H9 (cell line): ENCODE results near the gene TBL2. TPM values are rescaled to one million over a fixed set of nuclear protein-coding genes. Genes with fewer than 3 reads are reported as not detected.

Experiments
- DNase-seq: peaks from one replicate; pipeline ENCODE4 v3.0.0-alpha.2; 2017
- H2AFZ ChIP-seq: one replicate; pipeline ENCODE4 v1.6.1; 2013; ENCODE audit warnings: mild to moderate bottlenecking, low read length, control low read depth, moderate library complexity
- H2AK5ac ChIP-seq: 2 replicates; pipeline ENCODE4 v1.6.1; 2013; ENCODE audit warnings: low read length, control low read depth, mixed read lengths; ENCODE audit not compliant: insufficient read length
- H2BK120ac ChIP-seq: one replicate; pipeline ENCODE4 v1.6.1; 2013; ENCODE audit warnings: low read depth, mild to moderate bottlenecking, low read length, control low read depth, inconsistent platforms; ENCODE audit not compliant: poor library complexity, severe bottlenecking
- H2BK12ac ChIP-seq: 2 replicates; pipeline ENCODE4 v1.6.1; 2013; ENCODE audit warnings: low read length, control low read depth, mixed read lengths, low read depth; ENCODE audit not compliant: insufficient read length
- H2BK15ac ChIP-seq: 2 replicates; pipeline ENCODE4 v1.6.1; 2013; ENCODE audit warnings: low read depth, low read length, control low read depth
- H2BK20ac ChIP-seq: one replicate; pipeline ENCODE4 v1.6.1; 2013; ENCODE audit warnings: low read depth, mild to moderate bottlenecking, low read length, control low read depth, inconsistent platforms; ENCODE audit not compliant: poor library complexity, severe bottlenecking
- H2BK5ac ChIP-seq: 2 replicates; pipeline ENCODE4 v1.6.1; 2013; ENCODE audit warnings: low read length, control low read depth, mixed read lengths; ENCODE audit not compliant: insufficient read length
- H3K14ac ChIP-seq: 2 replicates; pipeline ENCODE4 v1.6.1; 2013; ENCODE audit warnings: low read length, control low read depth; ENCODE audit not compliant: insufficient read depth
- H3K18ac ChIP-seq: 2 replicates; pipeline ENCODE4 v1.6.1; 2013; ENCODE audit warnings: low read depth, mild to moderate bottlenecking, mixed read lengths, low read length, control low read depth; ENCODE audit not compliant: insufficient read length
- H3K23ac ChIP-seq: 2 replicates; pipeline ENCODE4 v1.6.1; 2013; ENCODE audit warnings: low read length, control low read depth, mixed read lengths, low read depth; ENCODE audit not compliant: insufficient read length
- H3K23me2 ChIP-seq: 2 replicates; pipeline ENCODE4 v1.6.1; 2013; ENCODE audit warnings: low read depth, mild to moderate bottlenecking, mixed read lengths, low read length, control low read depth; ENCODE audit not compliant: insufficient read length, poor library complexity, severe bottlenecking
- H3K27ac ChIP-seq: 2 replicates; pipeline ENCODE4 v1.5.1; 2013; ENCODE audit warnings: low read length, control low read depth, mixed read lengths, low read depth; ENCODE audit not compliant: insufficient read length
- H3K27me3 ChIP-seq: 2 replicates; pipeline ENCODE4 v1.6.1; 2013; ENCODE audit warnings: low read length, control low read depth, inconsistent platforms; ENCODE audit not compliant: insufficient read depth
- H3K4ac ChIP-seq: 2 replicates; pipeline ENCODE4 v1.6.1; 2013; ENCODE audit warnings: low read depth, mild to moderate bottlenecking, control low read depth, inconsistent platforms, low read length, moderate library complexity
- H3K4me1 ChIP-seq: 2 replicates; pipeline ENCODE4 v1.6.1; 2013; ENCODE audit warnings: low read length, control low read depth, inconsistent platforms; ENCODE audit not compliant: insufficient read depth
- H3K4me2 ChIP-seq: 2 replicates; pipeline ENCODE4 v1.6.1; 2013; ENCODE audit warnings: low read length, control low read depth, mixed read lengths; ENCODE audit not compliant: insufficient read length, insufficient read depth
- H3K56ac ChIP-seq: 2 replicates; pipeline ENCODE4 v1.6.1; 2013; ENCODE audit warnings: low read depth, mild to moderate bottlenecking, mixed read lengths, low read length, control low read depth; ENCODE audit not compliant: insufficient read length
- H3K79me1 ChIP-seq: 2 replicates; pipeline ENCODE4 v1.6.1; 2013; ENCODE audit warnings: low read depth, mild to moderate bottlenecking, moderate library complexity, low read length, control low read depth, inconsistent platforms; ENCODE audit not compliant: insufficient read depth, poor library complexity, severe bottlenecking
- H3K79me2 ChIP-seq: 2 replicates; pipeline ENCODE4 v1.6.1; 2013; ENCODE audit warnings: low read length, control low read depth, inconsistent platforms; ENCODE audit not compliant: insufficient read depth
- H3K9ac ChIP-seq: 2 replicates; pipeline ENCODE4 v1.6.1; 2013; ENCODE audit warnings: low read length, control low read depth, mixed read lengths; ENCODE audit not compliant: insufficient read length; ENCODE audit errors: extremely low read depth
- H3K9me3 ChIP-seq: one replicate; pipeline ENCODE4 v1.6.1; 2013; ENCODE audit warnings: low read depth, low read length, inconsistent platforms; ENCODE audit not compliant: control insufficient read depth
- H3T11ph ChIP-seq: one replicate; pipeline ENCODE4 v1.6.1; 2013; ENCODE audit warnings: mild to moderate bottlenecking, low read length, control low read depth, inconsistent platforms
- H4K20me1 ChIP-seq: one replicate; pipeline ENCODE4 v1.6.1; 2013; ENCODE audit not compliant: control insufficient read depth, insufficient read length, insufficient read depth
- H4K5ac ChIP-seq: 2 replicates; pipeline ENCODE4 v1.6.1; 2013; ENCODE audit warnings: low read depth, mild to moderate bottlenecking, mixed read lengths, low read length, control low read depth; ENCODE audit not compliant: insufficient read length
- H4K8ac ChIP-seq: replicated peaks from 2 replicates; pipeline ENCODE4 v1.6.1; 2013; ENCODE audit warnings: low read length, control low read depth, mixed read lengths, low read depth; ENCODE audit not compliant: insufficient read length
- H4K91ac ChIP-seq: 2 replicates; pipeline ENCODE4 v1.6.1; 2013; ENCODE audit warnings: low read depth, mild to moderate bottlenecking, moderate library complexity, mixed read lengths, low read length, control low read depth; ENCODE audit not compliant: insufficient read length
- H3K27ac Mint-ChIP-seq, 3 experiments: 2 replicates in 2 of 3; 3 replicates in 1 of 3; pipeline ENCODE4 v1.8.0; 2020 to 2021; ENCODE audit warnings: mixed read lengths in 3 of 3, mild to moderate bottlenecking in 1 of 3, moderate library complexity in 1 of 3
- H3K27me3 Mint-ChIP-seq: 2 replicates; pipeline ENCODE4 v1.8.0; 2021; ENCODE audit warnings: low read depth, mild to moderate bottlenecking, moderate library complexity, mixed read lengths
- H3K36me3 Mint-ChIP-seq, 3 experiments: 2 replicates in 2 of 3; 3 replicates in 1 of 3; pipeline ENCODE4 v1.8.0; 2020 to 2021; ENCODE audit warnings: low read depth in 3 of 3, mixed read lengths in 3 of 3; ENCODE audit not compliant: insufficient read depth in 1 of 3
- H3K4me1 Mint-ChIP-seq, 2 experiments: 2 replicates each; pipeline ENCODE4 v1.8.0; 2020; ENCODE audit warnings: mixed read lengths in 2 of 2
- H3K4me3 Mint-ChIP-seq, 2 experiments: 2 replicates in 1 of 2; 3 replicates in 1 of 2; pipeline ENCODE4 v1.8.0; 2020 to 2021; ENCODE audit warnings: mild to moderate bottlenecking in 2 of 2, mixed read lengths in 2 of 2, moderate library complexity in 1 of 2
- H3K9me3 Mint-ChIP-seq, 2 experiments: 2 replicates in 1 of 2; 3 replicates in 1 of 2; pipeline ENCODE4 v1.8.0; 2020; ENCODE audit warnings: mild to moderate bottlenecking in 2 of 2, mixed read lengths in 2 of 2, moderate library complexity in 1 of 2
- WGBS: extraction: QIAGEN DNeasy Blood & Tissue Kit; methylation state at CpG from one replicate; pipeline ENCODE4 v1.1.7; 2013; ENCODE audit warnings: missing lambda C conversion rate, low lambda C conversion rate, mixed read lengths; ENCODE audit not compliant: insufficient read length; ENCODE audit errors: extremely low coverage; 5-methylcytosine and 5-hydroxymethylcytosine counted together
- total RNA-seq: library from RNA; stranded (reverse); gene quantifications from 2 replicates; pipeline ENCODE4 v1.2.1, GENCODE V29; 2021
- TF ChIP-seq, protein P1 (sequence below): fragments of 200-600 bp; sonication (generic); conservative IDR thresholded peaks from 3 replicates; pipeline ENCODE4 v1.8.0; 2021; ENCODE audit warnings: antibody characterized with exemption, mild to moderate bottlenecking

Gene TBL2
- total RNA-seq, 1 experiment from 2014 or later, result 26.7 TPM

DNA sequence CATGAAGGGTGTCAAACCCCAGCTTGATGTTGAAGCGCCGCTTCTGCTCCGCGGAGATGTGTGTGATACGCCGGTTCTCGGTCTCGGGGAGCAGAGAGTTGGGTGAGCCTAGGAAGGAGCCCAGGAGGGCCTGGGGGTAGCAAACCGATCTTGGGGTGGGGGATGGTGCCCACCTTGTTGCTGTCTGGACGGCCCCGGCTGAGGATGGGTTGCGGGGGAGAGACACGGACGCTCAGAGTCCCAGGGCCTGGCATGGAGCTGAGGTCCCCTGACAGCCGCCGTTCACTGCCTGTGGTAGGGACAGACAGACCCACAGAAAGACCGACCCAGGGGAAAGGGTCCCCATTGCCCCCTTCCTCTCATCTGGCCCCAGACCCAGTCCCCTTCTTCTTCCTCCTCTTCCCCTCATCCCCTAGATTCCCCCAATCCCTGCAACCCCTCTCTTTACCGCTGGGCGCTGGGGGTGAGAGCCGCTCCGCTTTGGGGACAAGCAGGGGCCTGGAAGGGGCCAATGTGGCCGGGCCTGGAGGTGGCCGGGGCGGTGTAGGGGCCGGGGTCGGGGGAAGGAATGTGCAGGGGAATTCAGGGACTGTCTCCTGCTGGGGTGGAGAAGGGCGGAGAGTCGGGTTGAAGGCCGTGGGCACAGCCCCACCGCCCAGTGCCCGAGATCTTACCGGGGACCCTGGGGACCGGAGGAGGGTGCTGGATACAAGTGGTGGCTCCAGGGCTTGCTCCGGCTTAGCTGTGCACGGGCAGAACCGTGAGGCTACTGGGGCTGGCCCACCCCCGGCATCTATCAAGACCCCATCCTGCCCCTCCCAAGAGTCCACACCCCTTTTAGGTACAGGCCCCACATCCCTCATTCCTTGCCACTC lies 18.0 kb upstream of the TBL2 start:
- DNase-seq, result no peak
- Histone ChIP-seq H3K79me2 (no peaks in the 10 kb centered on the region), H3K23me2 (no peaks in the 10 kb centered on the region), H3K4me2 (no peak overlapping the region), H2AK5ac (no peak overlapping the region), H4K5ac (no peak overlapping the region), H3K4me1 (no peaks in the 10 kb centered on the region; the same call in 1 of the 2 replicates), H3K27me3 (no peaks in the 10 kb centered on the region; the same call in 1 of the 2 replicates), H2BK120ac (no peak overlapping the region), H2BK20ac (no peak overlapping the region), H2BK12ac (no peak overlapping the region), H3T11ph (no peak overlapping the region), H4K8ac (no peak overlapping the region), H2AFZ (no peak overlapping the region), H3K9me3 (no peaks in the 10 kb centered on the region), H2BK5ac (no peak overlapping the region), H3K23ac (no peak overlapping the region), H4K20me1 (no peaks in the 10 kb centered on the region), H3K56ac (no peak overlapping the region), H3K79me1 (no peaks in the 10 kb centered on the region), H3K18ac (no peak overlapping the region), H2BK15ac (no peak overlapping the region), H4K91ac (no peak overlapping the region), H3K14ac (no peak overlapping the region), H3K4ac (no peak overlapping the region), H3K9ac (no peak overlapping the region), H3K27ac (no peak overlapping the region)
- TF ChIP-seq, protein P1, sequence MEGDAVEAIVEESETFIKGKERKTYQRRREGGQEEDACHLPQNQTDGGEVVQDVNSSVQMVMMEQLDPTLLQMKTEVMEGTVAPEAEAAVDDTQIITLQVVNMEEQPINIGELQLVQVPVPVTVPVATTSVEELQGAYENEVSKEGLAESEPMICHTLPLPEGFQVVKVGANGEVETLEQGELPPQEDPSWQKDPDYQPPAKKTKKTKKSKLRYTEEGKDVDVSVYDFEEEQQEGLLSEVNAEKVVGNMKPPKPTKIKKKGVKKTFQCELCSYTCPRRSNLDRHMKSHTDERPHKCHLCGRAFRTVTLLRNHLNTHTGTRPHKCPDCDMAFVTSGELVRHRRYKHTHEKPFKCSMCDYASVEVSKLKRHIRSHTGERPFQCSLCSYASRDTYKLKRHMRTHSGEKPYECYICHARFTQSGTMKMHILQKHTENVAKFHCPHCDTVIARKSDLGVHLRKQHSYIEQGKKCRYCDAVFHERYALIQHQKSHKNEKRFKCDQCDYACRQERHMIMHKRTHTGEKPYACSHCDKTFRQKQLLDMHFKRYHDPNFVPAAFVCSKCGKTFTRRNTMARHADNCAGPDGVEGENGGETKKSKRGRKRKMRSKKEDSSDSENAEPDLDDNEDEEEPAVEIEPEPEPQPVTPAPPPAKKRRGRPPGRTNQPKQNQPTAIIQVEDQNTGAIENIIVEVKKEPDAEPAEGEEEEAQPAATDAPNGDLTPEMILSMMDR, result no peak
- no CpG with 5 or more reads among the region's 37 CpGs for WGBS
- no peak overlapping the region for H3K4me3 Mint-ChIP-seq
- H3K27ac Mint-ChIP-seq, result no peak overlapping the region; a peak in 1 of 7 replicates
- H3K27me3 Mint-ChIP-seq, result peaks cover 54% of the 10 kb centered on the region
- peaks cover 2 to 22% of the 10 kb centered on the region in 2 experiments; a peak in 2 of 4 replicates for H3K4me1 Mint-ChIP-seq
- no peaks in the 10 kb centered on the region for H3K9me3 Mint-ChIP-seq
- H3K36me3 Mint-ChIP-seq, result peaks cover 0 to 4% (median 0%) of the 10 kb centered on the region in 3 experiments; a peak in 3 of 7 replicates
